ENCODE data around the gene MAFG. TPM values are rescaled to one million over a fixed set of nuclear protein-coding genes. Genes with fewer than 3 reads are reported as not detected.

The MAFG gene
- polyA plus RNA-seq, 1 of the 3 experiments (the other 2 are of a cell fraction), result 38.7 TPM

GRCh38 chr17:81870131-81870980 lies 57.2 kb downstream of the MAFG start (continued):
- TF ChIP-seq TAF1 (IDR thresholded peaks at IDR 0.05; ENCODE audit: borderline replicate concordance, low read depth, low read length), result no peak
- TF ChIP-seq RXRA (IDR thresholded peaks at IDR 0.05; ENCODE audit: borderline replicate concordance, low read depth), result no peak
- TF ChIP-seq, protein P1, sequence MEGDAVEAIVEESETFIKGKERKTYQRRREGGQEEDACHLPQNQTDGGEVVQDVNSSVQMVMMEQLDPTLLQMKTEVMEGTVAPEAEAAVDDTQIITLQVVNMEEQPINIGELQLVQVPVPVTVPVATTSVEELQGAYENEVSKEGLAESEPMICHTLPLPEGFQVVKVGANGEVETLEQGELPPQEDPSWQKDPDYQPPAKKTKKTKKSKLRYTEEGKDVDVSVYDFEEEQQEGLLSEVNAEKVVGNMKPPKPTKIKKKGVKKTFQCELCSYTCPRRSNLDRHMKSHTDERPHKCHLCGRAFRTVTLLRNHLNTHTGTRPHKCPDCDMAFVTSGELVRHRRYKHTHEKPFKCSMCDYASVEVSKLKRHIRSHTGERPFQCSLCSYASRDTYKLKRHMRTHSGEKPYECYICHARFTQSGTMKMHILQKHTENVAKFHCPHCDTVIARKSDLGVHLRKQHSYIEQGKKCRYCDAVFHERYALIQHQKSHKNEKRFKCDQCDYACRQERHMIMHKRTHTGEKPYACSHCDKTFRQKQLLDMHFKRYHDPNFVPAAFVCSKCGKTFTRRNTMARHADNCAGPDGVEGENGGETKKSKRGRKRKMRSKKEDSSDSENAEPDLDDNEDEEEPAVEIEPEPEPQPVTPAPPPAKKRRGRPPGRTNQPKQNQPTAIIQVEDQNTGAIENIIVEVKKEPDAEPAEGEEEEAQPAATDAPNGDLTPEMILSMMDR (IDR thresholded peaks at IDR 0.05), result no peak
- peak; percentile 10; the same call in 1 of the 2 replicates for TF ChIP-seq SIN3A (IDR thresholded peaks at IDR 0.05; ENCODE audit: borderline replicate concordance, low read depth, low read length)
- TF ChIP-seq, protein P2, sequence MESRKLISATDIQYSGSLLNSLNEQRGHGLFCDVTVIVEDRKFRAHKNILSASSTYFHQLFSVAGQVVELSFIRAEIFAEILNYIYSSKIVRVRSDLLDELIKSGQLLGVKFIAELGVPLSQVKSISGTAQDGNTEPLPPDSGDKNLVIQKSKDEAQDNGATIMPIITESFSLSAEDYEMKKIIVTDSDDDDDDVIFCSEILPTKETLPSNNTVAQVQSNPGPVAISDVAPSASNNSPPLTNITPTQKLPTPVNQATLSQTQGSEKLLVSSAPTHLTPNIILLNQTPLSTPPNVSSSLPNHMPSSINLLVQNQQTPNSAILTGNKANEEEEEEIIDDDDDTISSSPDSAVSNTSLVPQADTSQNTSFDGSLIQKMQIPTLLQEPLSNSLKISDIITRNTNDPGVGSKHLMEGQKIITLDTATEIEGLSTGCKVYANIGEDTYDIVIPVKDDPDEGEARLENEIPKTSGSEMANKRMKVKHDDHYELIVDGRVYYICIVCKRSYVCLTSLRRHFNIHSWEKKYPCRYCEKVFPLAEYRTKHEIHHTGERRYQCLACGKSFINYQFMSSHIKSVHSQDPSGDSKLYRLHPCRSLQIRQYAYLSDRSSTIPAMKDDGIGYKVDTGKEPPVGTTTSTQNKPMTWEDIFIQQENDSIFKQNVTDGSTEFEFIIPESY (IDR thresholded peaks at IDR 0.05; ENCODE audit: borderline replicate concordance, low read depth), result no peak
- peak; percentile 34; the same call in 1 of the 2 replicates for TF ChIP-seq POLR2AphosphoS5 (IDR thresholded peaks at IDR 0.05; ENCODE audit: low read depth, low read length)
- no peak for TF ChIP-seq RFX5 (IDR thresholded peaks at IDR 0.05; ENCODE audit: low read length)

DNA sequence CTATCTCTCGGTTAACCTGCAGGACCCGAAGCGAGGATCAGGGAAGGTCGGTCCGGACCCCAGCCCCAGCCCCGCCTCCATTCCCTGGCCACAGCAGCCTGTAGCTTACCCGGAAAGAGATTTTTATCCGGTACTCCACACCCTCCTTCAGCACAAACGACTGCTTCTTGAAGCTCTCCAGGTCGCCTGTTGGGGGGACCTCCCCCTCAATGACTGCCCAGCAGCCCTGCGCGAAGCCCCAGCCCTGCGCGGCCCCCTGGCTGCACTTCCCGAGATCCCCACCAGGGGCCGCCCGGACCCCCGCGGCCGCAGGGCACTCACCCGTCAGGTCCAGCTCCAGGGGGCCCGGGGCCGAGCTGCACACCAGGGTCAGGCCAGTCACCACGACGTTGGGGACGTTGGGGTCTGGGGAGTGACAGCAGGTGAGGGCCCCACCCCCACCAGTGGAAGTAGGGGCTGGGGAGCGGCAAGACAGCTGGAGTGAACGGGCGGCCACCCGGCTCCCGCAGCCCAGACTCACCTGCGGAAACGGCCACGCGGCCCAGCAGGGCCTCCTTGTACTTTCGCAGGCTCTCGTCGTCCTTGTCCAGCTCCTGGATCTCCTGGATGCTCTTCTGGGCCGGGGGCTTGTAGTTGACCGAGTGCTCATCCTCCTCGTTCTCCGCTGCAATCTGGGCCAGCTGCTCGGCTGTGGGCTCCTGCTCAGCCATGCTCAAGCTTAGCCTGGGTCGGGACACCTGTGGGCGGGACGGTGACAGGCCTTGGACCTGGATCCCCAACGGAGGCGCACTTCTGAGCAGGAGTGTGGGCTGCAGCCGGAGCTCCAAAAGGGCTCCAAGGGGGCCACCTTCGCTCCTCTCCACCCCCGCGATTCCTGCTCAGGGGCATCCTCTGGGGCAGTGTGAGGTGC lies 58.1 kb downstream of the MAFG start:
- peak overlapping the region; percentile 99 for H3K4me2 ChIP-seq
- H3K36me3 ChIP-seq (replicated peaks in 1 of 2; ENCODE audit: control insufficient read depth in 1 of 2, insufficient read depth in 2 of 2, low read length in 1 of 2), result peaks cover 27 to 37% of the 10 kb centered on the region in 2 experiments
- H2AFZ ChIP-seq (ENCODE audit: low read depth), result no peak overlapping the region
- no peaks in the 10 kb centered on the region for H3K9me2 ChIP-seq
- no peaks in the 10 kb centered on the region for H3K9me3 ChIP-seq
- ChIA-PET POLR2A (interaction anchor here (0.6 to 2.5 kb wide), 18 partner anchors 8 to 362 kb away, joined by 3 to 16 read pairs (median 3); partner anchors contain the start of genes ALYREF, ANAPC11, ARL16 and HGS), CTCF (interaction anchor here (0.6 to 6.9 kb wide), 63 partner anchors 9 to 229 kb away, joined by 3 to 54 read pairs (median 6); partner anchors contain the start of genes ALYREF, ANAPC11, CENPX and DCXR)
- WGBS (ENCODE audit: low lambda C conversion rate), result 15% methylated on average over 37 of the region's 52 CpGs
- H3K27me3 ChIP-seq (ENCODE audit: insufficient read depth), result no peaks in the 10 kb centered on the region
- DNase-seq, result peak; percentile 96
- peak overlapping the region; percentile 83 to 97 for H3K4me3 ChIP-seq (ENCODE audit: low read depth in 2 of 2, low read length in 1 of 2)
- H3K9ac ChIP-seq, result peak overlapping the region; percentile 98
- TF ChIP-seq TCF12 (IDR thresholded peaks at IDR 0.05) (no peak), JUND (IDR thresholded peaks at IDR 0.05) (peak; percentile 8; the same call in 1 of the 2 replicates), EP300 (IDR thresholded peaks at IDR 0.05; ENCODE audit: borderline replicate concordance in 1 of 2, low read depth in 1 of 2, low read length in 1 of 2) (no peak), SMC3 (IDR thresholded peaks at IDR 0.05; ENCODE audit: low read depth, low read length) (peak; percentile 33), POLR2AphosphoS5 (IDR thresholded peaks at IDR 0.05; ENCODE audit: low read depth, low read length) (peak; percentile 12; the same call in 1 of the 2 replicates), NRF1 (IDR thresholded peaks at IDR 0.05; ENCODE audit: low read depth, low read length) (peak; percentile 39; the same call in 1 of the 2 replicates), RAD21 (IDR thresholded peaks at IDR 0.05; ENCODE audit: low read length) (peak; percentile 35), SIN3A (IDR thresholded peaks at IDR 0.05; ENCODE audit: borderline replicate concordance, low read depth, low read length) (peak; percentile 26; the same call in 1 of the 2 replicates)
- TF ChIP-seq, protein P1 (IDR thresholded peaks at IDR 0.05), result peak; percentile 98
- TF ChIP-seq, protein P3, sequence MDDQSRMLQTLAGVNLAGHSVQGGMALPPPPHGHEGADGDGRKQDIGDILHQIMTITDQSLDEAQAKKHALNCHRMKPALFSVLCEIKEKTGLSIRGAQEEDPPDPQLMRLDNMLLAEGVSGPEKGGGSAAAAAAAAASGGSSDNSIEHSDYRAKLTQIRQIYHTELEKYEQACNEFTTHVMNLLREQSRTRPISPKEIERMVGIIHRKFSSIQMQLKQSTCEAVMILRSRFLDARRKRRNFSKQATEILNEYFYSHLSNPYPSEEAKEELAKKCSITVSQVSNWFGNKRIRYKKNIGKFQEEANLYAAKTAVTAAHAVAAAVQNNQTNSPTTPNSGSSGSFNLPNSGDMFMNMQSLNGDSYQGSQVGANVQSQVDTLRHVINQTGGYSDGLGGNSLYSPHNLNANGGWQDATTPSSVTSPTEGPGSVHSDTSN (IDR thresholded peaks at IDR 0.05), result peak; percentile 4; the same call in 1 of the 2 replicates
- peaks cover 24 to 51% of the 10 kb centered on the region in 2 experiments; a peak in 3 of 4 replicates for H3K4me1 ChIP-seq (ENCODE audit: control insufficient read depth in 1 of 2, insufficient read depth in 2 of 2, low read depth in 1 of 2, low read length in 1 of 2)
- peak overlapping the region; percentile 86 to 95 for H3K27ac ChIP-seq (ENCODE audit: low read depth in 2 of 2, low read length in 1 of 2)
- H3K79me2 ChIP-seq (ENCODE audit: insufficient read depth), result peaks cover 65% of the 10 kb centered on the region
- peaks cover 72% of the 10 kb centered on the region for H3F3A ChIP-seq (replicated peaks; ENCODE audit: insufficient read depth)
- H4K20me1 ChIP-seq (ENCODE audit: insufficient read depth), result peaks cover 46% of the 10 kb centered on the region
